Measurements from ENCODE around the gene CTNND2. TPM values are rescaled to one million over a fixed set of nuclear protein-coding genes. Genes with fewer than 3 reads are reported as not detected.

Gene CTNND2
- total RNA-seq, 1 donor from 2014 or later = 143 TPM

DNA sequence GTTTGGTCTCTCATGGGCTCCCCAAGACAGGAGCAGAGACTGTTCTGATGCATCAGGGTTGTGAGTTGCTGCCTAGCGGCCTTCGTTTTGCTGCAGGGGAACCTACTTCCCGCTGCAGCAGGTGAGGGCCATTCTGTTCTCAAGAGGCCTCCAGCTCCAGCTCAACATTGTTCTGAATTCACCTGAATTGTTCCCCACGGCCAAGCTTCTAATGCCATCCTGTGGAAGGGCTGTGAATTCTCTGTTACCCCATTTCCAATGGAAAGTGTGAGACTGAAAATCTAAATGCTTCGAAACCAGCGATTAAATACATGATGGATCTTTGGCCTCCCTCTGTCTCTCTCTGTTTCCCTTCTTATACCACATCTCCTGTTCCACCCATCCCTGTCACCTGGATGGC is 794.1 kb downstream of the CTNND2 start:
- Mint-ChIP-seq H3K4me3 (ENCODE audit: low read depth) (no peak overlapping the region), H3K9me3 (ENCODE audit: low read depth) (no peaks in the 10 kb centered on the region), H3K4me1 (ENCODE audit: low read depth) (no peaks in the 10 kb centered on the region), H3K36me3 (ENCODE audit: insufficient read depth) (peaks cover 35% of the 10 kb centered on the region), H3K27ac (no peak overlapping the region), H3K27me3 (no peaks in the 10 kb centered on the region)
- TF ChIP-seq, protein P1, sequence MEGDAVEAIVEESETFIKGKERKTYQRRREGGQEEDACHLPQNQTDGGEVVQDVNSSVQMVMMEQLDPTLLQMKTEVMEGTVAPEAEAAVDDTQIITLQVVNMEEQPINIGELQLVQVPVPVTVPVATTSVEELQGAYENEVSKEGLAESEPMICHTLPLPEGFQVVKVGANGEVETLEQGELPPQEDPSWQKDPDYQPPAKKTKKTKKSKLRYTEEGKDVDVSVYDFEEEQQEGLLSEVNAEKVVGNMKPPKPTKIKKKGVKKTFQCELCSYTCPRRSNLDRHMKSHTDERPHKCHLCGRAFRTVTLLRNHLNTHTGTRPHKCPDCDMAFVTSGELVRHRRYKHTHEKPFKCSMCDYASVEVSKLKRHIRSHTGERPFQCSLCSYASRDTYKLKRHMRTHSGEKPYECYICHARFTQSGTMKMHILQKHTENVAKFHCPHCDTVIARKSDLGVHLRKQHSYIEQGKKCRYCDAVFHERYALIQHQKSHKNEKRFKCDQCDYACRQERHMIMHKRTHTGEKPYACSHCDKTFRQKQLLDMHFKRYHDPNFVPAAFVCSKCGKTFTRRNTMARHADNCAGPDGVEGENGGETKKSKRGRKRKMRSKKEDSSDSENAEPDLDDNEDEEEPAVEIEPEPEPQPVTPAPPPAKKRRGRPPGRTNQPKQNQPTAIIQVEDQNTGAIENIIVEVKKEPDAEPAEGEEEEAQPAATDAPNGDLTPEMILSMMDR (IDR thresholded peaks at IDR 0.05; ENCODE audit: unreplicated experiment) = no peak
- DNase-seq (ENCODE audit: low spot score, unreplicated experiment) = no peak

DNA sequence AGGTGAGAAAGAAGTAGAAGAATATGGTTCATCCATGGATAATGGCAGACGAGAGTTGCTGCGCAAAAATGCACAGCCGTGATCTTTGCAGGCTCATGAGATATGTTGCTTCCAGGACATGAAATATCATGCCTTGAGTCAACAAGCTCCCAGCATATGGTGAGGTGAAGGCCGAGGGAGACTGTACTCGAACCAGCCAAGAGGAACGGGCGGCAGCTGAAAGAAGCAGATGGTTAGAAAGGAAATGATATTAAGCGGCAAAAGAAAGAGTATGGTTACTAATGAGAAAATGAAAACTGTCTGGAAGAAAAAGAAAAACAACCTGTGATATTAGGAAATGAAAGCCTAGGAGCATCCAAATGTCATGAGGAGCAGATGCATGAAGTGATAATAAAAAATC is 798.5 kb downstream of the CTNND2 start:
- Mint-ChIP-seq H3K9me3 (ENCODE audit: low read depth) (no peaks in the 10 kb centered on the region), H3K36me3 (ENCODE audit: insufficient read depth) (peaks cover 20% of the 10 kb centered on the region), H3K4me3 (ENCODE audit: low read depth) (no peak overlapping the region), H3K4me1 (ENCODE audit: low read depth) (peaks cover 7% of the 10 kb centered on the region), H3K27me3 (no peaks in the 10 kb centered on the region), H3K27ac (no peak overlapping the region)
- DNase-seq (ENCODE audit: low spot score, unreplicated experiment) = no peak
- TF ChIP-seq, protein P1 (IDR thresholded peaks at IDR 0.05; ENCODE audit: unreplicated experiment) = no peak

DNA sequence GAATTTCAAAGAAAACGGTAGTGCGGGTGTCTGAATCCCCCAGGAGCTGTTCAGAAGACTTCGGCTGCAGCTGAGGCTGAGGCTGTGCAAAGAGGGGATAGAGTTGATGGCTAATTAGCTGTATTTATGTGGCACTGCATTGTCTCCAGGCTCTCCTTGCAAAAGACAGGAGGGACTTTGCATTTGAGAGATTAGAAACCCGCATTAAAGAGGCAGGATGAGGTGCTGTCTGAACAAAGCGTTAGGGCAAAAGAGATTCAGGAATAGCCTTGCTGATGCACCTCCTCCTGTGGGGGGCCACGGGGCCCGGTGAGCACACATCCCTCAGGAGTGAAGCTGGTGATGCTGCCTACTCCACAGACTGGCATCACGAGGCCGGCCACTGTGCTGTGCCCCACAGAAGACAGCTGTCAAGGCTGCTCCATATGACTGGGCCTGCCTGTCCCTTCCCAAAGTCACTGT is 799.6 kb downstream of the CTNND2 start:
- TF ChIP-seq, protein P1 (IDR thresholded peaks at IDR 0.05; ENCODE audit: unreplicated experiment) = no peak
- no peaks in the 10 kb centered on the region for H3K27me3 Mint-ChIP-seq
- H3K27ac Mint-ChIP-seq = no peak overlapping the region
- no peaks in the 10 kb centered on the region for H3K9me3 Mint-ChIP-seq (ENCODE audit: low read depth)
- peaks cover 7% of the 10 kb centered on the region for H3K4me1 Mint-ChIP-seq (ENCODE audit: low read depth)
- peaks cover 16% of the 10 kb centered on the region for H3K36me3 Mint-ChIP-seq (ENCODE audit: insufficient read depth)
- H3K4me3 Mint-ChIP-seq (ENCODE audit: low read depth) = no peak overlapping the region
- no peak for DNase-seq (ENCODE audit: low spot score, unreplicated experiment)

DNA sequence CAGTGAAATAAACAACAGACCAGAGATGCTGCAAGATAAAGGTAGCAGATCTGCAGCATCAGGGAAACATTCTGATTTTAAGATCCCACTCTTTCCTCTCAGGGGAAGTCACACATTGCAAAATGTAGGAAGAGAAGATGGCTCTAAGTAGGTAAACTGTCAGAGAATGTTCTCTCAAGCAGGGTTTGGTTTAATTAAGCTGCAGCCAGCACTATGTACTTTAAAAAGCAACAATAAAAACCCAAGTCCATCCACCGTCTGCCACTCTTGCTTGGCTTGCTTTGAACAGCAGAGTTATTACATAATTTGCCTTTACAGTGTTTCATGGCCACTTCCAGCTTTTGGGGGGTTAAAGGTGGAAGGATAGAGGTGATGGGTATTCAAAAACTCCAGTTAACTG is 800.0 kb downstream of the CTNND2 start:
- peaks cover 7% of the 10 kb centered on the region for H3K4me1 Mint-ChIP-seq (ENCODE audit: low read depth)
- no peak overlapping the region for H3K4me3 Mint-ChIP-seq (ENCODE audit: low read depth)
- TF ChIP-seq, protein P1 (IDR thresholded peaks at IDR 0.05; ENCODE audit: unreplicated experiment) = no peak
- H3K9me3 Mint-ChIP-seq (ENCODE audit: low read depth) = no peaks in the 10 kb centered on the region
- H3K27me3 Mint-ChIP-seq = no peaks in the 10 kb centered on the region
- no peak for DNase-seq (ENCODE audit: low spot score, unreplicated experiment)
- H3K27ac Mint-ChIP-seq = no peak overlapping the region
- H3K36me3 Mint-ChIP-seq (ENCODE audit: insufficient read depth) = peaks cover 14% of the 10 kb centered on the region

DNA sequence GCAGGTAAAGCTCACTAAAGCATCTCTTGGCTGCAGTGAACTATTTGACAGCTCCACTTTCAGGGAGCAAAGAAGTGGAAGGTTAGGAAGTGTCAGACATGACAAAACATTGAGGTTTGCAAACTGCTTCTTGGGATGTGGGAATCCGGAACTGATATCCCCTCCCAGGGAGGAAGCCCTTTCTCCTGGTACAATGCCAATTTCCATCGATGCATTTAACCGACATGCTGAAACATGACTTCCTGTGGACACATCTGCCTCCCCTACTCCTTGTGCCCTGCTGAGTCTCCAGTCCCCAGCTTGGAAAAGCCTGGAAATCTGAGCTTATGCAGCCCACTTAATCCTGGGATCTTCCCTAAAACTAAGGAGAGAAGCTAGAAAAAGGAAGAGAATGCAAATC is 820.1 kb downstream of the CTNND2 start:
- Mint-ChIP-seq H3K4me1 (ENCODE audit: low read depth) (peaks cover 4% of the 10 kb centered on the region), H3K27me3 (no peaks in the 10 kb centered on the region), H3K36me3 (ENCODE audit: insufficient read depth) (peaks cover 36% of the 10 kb centered on the region), H3K4me3 (ENCODE audit: low read depth) (no peak overlapping the region), H3K27ac (no peak overlapping the region), H3K9me3 (ENCODE audit: low read depth) (peaks cover 16% of the 10 kb centered on the region)
- no peak for DNase-seq (ENCODE audit: low spot score, unreplicated experiment)
- TF ChIP-seq, protein P1 (IDR thresholded peaks at IDR 0.05; ENCODE audit: unreplicated experiment) = no peak

Data from progenitor cell of endocrine pancreas (in vitro differentiated cells).